Stimulated activated memory B cell treated with anti-CD40 and anti-IgM and Interleukin-4, amounts not matched to agents 10 μg/mL and 1 μg/mL and 100 μg/mL, for 72 hours (primary cell): ENCODE measurements around the gene GTF2H3.

Experiments
- ATAC-seq: fragments of 150-1000 bp; cut with Tn5 transposase; 2 replicates; pipeline ENCODE4 v1.10.0; 2021
- H3K27ac Mint-ChIP-seq: one replicate; pipeline ENCODE4 v1.8.0; 2022; ENCODE audit warnings: mild to moderate bottlenecking, mixed read lengths
- H3K27me3 Mint-ChIP-seq: one replicate; pipeline ENCODE4 v1.8.0; 2022; ENCODE audit warnings: mixed read lengths
- H3K36me3 Mint-ChIP-seq: one replicate; pipeline ENCODE4 v1.8.0; 2022; ENCODE audit warnings: mixed read lengths
- H3K4me1 Mint-ChIP-seq: one replicate; pipeline ENCODE4 v1.8.0; 2022; ENCODE audit warnings: mixed read lengths
- H3K4me3 Mint-ChIP-seq: one replicate; pipeline ENCODE4 v1.8.0; 2022; ENCODE audit warnings: mild to moderate bottlenecking, moderate library complexity, mixed read lengths
- H3K9me3 Mint-ChIP-seq: one replicate; pipeline ENCODE4 v1.8.0; 2022; ENCODE audit warnings: mixed read lengths

Gene GTF2H3

GRCh38 chr12:123670882-123671728, 37.5 kb downstream of the GTF2H3 start, which contains the start of gene TCTN2:
TCTN2 (plus strand) TSS chr12:123671113; CDS start chr12:123671241, 128 bp downstream.
- Mint-ChIP-seq H3K9me3 (no peaks in the 10 kb centered on the region), H3K4me3 (peak within 1 kb of the TSS; percentile 94), H3K36me3 (peaks cover 19% of the 10 kb centered on the region), H3K27me3 (no peaks in the 10 kb centered on the region), H3K27ac (peak within 1 kb of the TSS; percentile 75), H3K4me1 (peaks cover 10% of the 10 kb centered on the region)
- ATAC-seq: peak; percentile 100

- peak overlapping the region; percentile 75 for H3K27ac Mint-ChIP-seq
These were observed 38.2 kb downstream of the GTF2H3 start for GRCh38 chr12:123671876-123672275.

GRCh38 chr12:123675436-123675835, 41.8 kb downstream of the GTF2H3 start:
- H3K4me3 Mint-ChIP-seq: no peak overlapping the region
- no peaks in the 10 kb centered on the region for H3K27me3 Mint-ChIP-seq
- no peaks in the 10 kb centered on the region for H3K9me3 Mint-ChIP-seq
- H3K36me3 Mint-ChIP-seq: peaks cover 32% of the 10 kb centered on the region
- H3K4me1 Mint-ChIP-seq: peaks cover 10% of the 10 kb centered on the region
- H3K27ac Mint-ChIP-seq: no peak overlapping the region
- no peak for ATAC-seq

More at GRCh38 chr12:123671876-123672275, 38.2 kb downstream of the GTF2H3 start:
- Mint-ChIP-seq H3K9me3 (no peaks in the 10 kb centered on the region), H3K4me1 (peaks cover 10% of the 10 kb centered on the region), H3K27me3 (no peaks in the 10 kb centered on the region), H3K4me3 (peak overlapping the region; percentile 94), H3K36me3 (peaks cover 19% of the 10 kb centered on the region)
- no peak for ATAC-seq

GRCh38 chr12:123676616-123677320, 43.1 kb downstream of the GTF2H3 start:
- peaks cover 38% of the 10 kb centered on the region for H3K36me3 Mint-ChIP-seq
- H3K9me3 Mint-ChIP-seq: no peaks in the 10 kb centered on the region
- peaks cover 11% of the 10 kb centered on the region for H3K4me1 Mint-ChIP-seq
- H3K4me3 Mint-ChIP-seq: no peak overlapping the region
- ATAC-seq: no peak
- H3K27me3 Mint-ChIP-seq: no peaks in the 10 kb centered on the region
- no peak overlapping the region for H3K27ac Mint-ChIP-seq

- no peak overlapping the region for H3K4me3 Mint-ChIP-seq
- no peak for ATAC-seq
- H3K27ac Mint-ChIP-seq: no peak overlapping the region
- H3K4me1 Mint-ChIP-seq: peaks cover 10% of the 10 kb centered on the region
- no peaks in the 10 kb centered on the region for H3K9me3 Mint-ChIP-seq
- H3K27me3 Mint-ChIP-seq: no peaks in the 10 kb centered on the region
- H3K36me3 Mint-ChIP-seq: peaks cover 38% of the 10 kb centered on the region
These were observed 45.4 kb downstream of the GTF2H3 start for GRCh38 chr12:123678981-123679380.

- Mint-ChIP-seq H3K27ac (peak overlapping the region; percentile 41), H3K4me3 (no peak overlapping the region), H3K36me3 (peaks cover 27% of the 10 kb centered on the region), H3K9me3 (no peaks in the 10 kb centered on the region), H3K27me3 (no peaks in the 10 kb centered on the region), H3K4me1 (peaks cover 10% of the 10 kb centered on the region)
- no peak for ATAC-seq
These were observed 48.0 kb downstream of the GTF2H3 start for GRCh38 chr12:123681605-123682004.

GRCh38 chr12:123683964-123684363, 50.3 kb downstream of the GTF2H3 start:
- H3K36me3 Mint-ChIP-seq: peaks cover 22% of the 10 kb centered on the region
- H3K4me3 Mint-ChIP-seq: no peak overlapping the region
- H3K27me3 Mint-ChIP-seq: no peaks in the 10 kb centered on the region
- H3K9me3 Mint-ChIP-seq: no peaks in the 10 kb centered on the region
- peaks cover 20% of the 10 kb centered on the region for H3K4me1 Mint-ChIP-seq
- no peak overlapping the region for H3K27ac Mint-ChIP-seq
- ATAC-seq: no peak

- Mint-ChIP-seq H3K4me3 (no peak overlapping the region), H3K4me1 (peaks cover 14% of the 10 kb centered on the region), H3K36me3 (peaks cover 24% of the 10 kb centered on the region), H3K27me3 (no peaks in the 10 kb centered on the region), H3K27ac (peak overlapping the region; percentile 55), H3K9me3 (no peaks in the 10 kb centered on the region)
- ATAC-seq: no peak
These were observed 53.1 kb downstream of the GTF2H3 start for GRCh38 chr12:123686636-123687190.

GRCh38 chr12:123690191-123690840, 56.7 kb downstream of the GTF2H3 start:
- Mint-ChIP-seq H3K4me3 (no peak overlapping the region), H3K9me3 (no peaks in the 10 kb centered on the region), H3K36me3 (peaks cover 24% of the 10 kb centered on the region), H3K27ac (no peak overlapping the region), H3K4me1 (peaks cover 10% of the 10 kb centered on the region), H3K27me3 (no peaks in the 10 kb centered on the region)
- ATAC-seq: no peak

- Mint-ChIP-seq H3K4me3 (no peak overlapping the region), H3K9me3 (no peaks in the 10 kb centered on the region), H3K27me3 (no peaks in the 10 kb centered on the region), H3K36me3 (peaks cover 38% of the 10 kb centered on the region), H3K4me1 (no peaks in the 10 kb centered on the region), H3K27ac (no peak overlapping the region)
- ATAC-seq: no peak
These were observed 62.6 kb downstream of the GTF2H3 start for GRCh38 chr12:123696207-123696606.

GRCh38 chr12:123696646-123697045, 63.0 kb downstream of the GTF2H3 start:
- Mint-ChIP-seq H3K36me3 (peaks cover 36% of the 10 kb centered on the region), H3K27me3 (no peaks in the 10 kb centered on the region), H3K27ac (no peak overlapping the region), H3K4me3 (no peak overlapping the region), H3K9me3 (no peaks in the 10 kb centered on the region), H3K4me1 (no peaks in the 10 kb centered on the region)
- no peak for ATAC-seq

GRCh38 chr12:123705935-123706334, 72.3 kb downstream of the GTF2H3 start:
- H3K4me1 Mint-ChIP-seq: peaks cover 3% of the 10 kb centered on the region
- H3K36me3 Mint-ChIP-seq: peaks cover 11% of the 10 kb centered on the region
- no peak overlapping the region for H3K27ac Mint-ChIP-seq

GRCh38 chr12:123707466-123707865, 73.8 kb downstream of the GTF2H3 start:
- Mint-ChIP-seq H3K27me3 (no peaks in the 10 kb centered on the region), H3K36me3 (peaks cover 7% of the 10 kb centered on the region), H3K4me1 (peaks cover 16% of the 10 kb centered on the region), H3K27ac (no peak overlapping the region), H3K4me3 (no peak overlapping the region), H3K9me3 (no peaks in the 10 kb centered on the region)
- ATAC-seq: no peak

More at GRCh38 chr12:123705935-123706334, 72.3 kb downstream of the GTF2H3 start:
- ATAC-seq: no peak
- no peaks in the 10 kb centered on the region for H3K9me3 Mint-ChIP-seq
- H3K27me3 Mint-ChIP-seq: no peaks in the 10 kb centered on the region
- H3K4me3 Mint-ChIP-seq: no peak overlapping the region
